Adrenal gland (tissue), 12 donors: ENCODE measurements around the gene SURF4. TPM values are rescaled to one million over a fixed set of nuclear protein-coding genes. Genes with fewer than 3 reads are reported as not detected.
A peak's percentile ranks its signal among the peaks of the same experiment; 100 is the strongest.

Source experiments
- DNase-seq, 7 donors: peaks; one replicate each; pipeline ENCODE4 v3.0.0-alpha.2; 2019 to 2020
- H3K27ac ChIP-seq, 5 donors: fragments of 200-600 bp; sonication (generic) in 4 of 5; 1 replicate in 3 of 5; 2 replicates in 2 of 5; pipeline versions ENCODE4 v1.5.1 to v1.8.0; 2016 to 2020; ENCODE audit warnings: mild to moderate bottlenecking in 1 of 5
- H3K27me3 ChIP-seq: fragments of 200-600 bp; 2 replicates; pipeline ENCODE4 v1.8.0; 2021
- H3K36me3 ChIP-seq, 2 donors: fragments of 200-600 bp; replicated peaks in 1 of 2; 1 replicate in 1 of 2; 2 replicates in 1 of 2; pipeline versions ENCODE4 v1.5.1 to v1.8.0; 2018 to 2022
- H3K4me1 ChIP-seq, 2 donors: fragments of 200-600 bp; replicated peaks in 1 of 2; 1 replicate in 1 of 2; 2 replicates in 1 of 2; pipeline versions ENCODE4 v1.5.1 to v1.8.0; 2018 to 2021
- H3K4me3 ChIP-seq, 4 donors: fragments of 200-600 bp; sonication (generic) in 3 of 4; one replicate each; pipeline ENCODE4 v1.5.1; 2016 to 2018
- H3K9me3 ChIP-seq, 3 donors: fragments of 200-600 bp; sonication (generic) in 1 of 3; replicated peaks in 1 of 3; 1 replicate in 2 of 3; 2 replicates in 1 of 3; pipeline versions ENCODE4 v1.5.1 to v1.8.0; 2016 to 2021
- CTCF ChIP-seq, 6 experiments: fragments of 450-650 bp in 4 of 6; fragments of 200-600 bp in 2 of 6; sonication (generic) in 1 of 6; IDR thresholded peaks; 1 replicate in 5 of 6; 2 replicates in 1 of 6; pipeline versions ENCODE4 v1.5.1 to v1.8.0; 2016 to 2021; ENCODE audit warnings: antibody characterized with exemption in 6 of 6, mild to moderate bottlenecking in 2 of 6, moderate library complexity in 1 of 6
- POLR2A ChIP-seq, 2 donors: fragments of 450-650 bp; IDR thresholded peaks; one replicate each; pipeline ENCODE4 v1.6.1; 2017; ENCODE audit warnings: antibody characterized with exemption in 2 of 2, mild to moderate bottlenecking in 2 of 2, moderate library complexity in 1 of 2
- WGBS, 4 donors: extraction: QIAGEN DNeasy Blood & Tissue Kit in 2 of 4; methylation state at CpG; one replicate each; pipeline versions ENCODE4 v1.1.5 to v1.1.7; 2013 to 2017; 5-methylcytosine and 5-hydroxymethylcytosine counted together
- intact Hi-C, 2 donors: fragments of 100-400 bp; cut with DNase I; formaldehyde crosslinking; loops; one replicate each; pipeline versions ENCODE4 v1.14.1 to v1.15.0; 2022 to 2023
- polyA plus RNA-seq, 3 donors: library from polyadenylated mRNA; stranded (reverse); fragments of 200-250 nt in 2 of 3; fragments of 350-450 nt in 1 of 3; fragmentation: Illumina TruSeq in 1 of 3; extraction: RNeasy Lipid Tissue Mini Kit (QIAGEN cat#74804) in 1 of 3; gene quantifications; one replicate each; pipeline ENCODE4 v1.2.3, GENCODE V29; 2013 to 2014
- total RNA-seq, 9 donors: library from RNA; depleted of rRNA in 4 of 9; stranded (reverse); fragments of >200 nt in 4 of 9; fragments of 120-200 nt in 1 of 9; fragmentation: NEBNext Ultra II Directional in 1 of 9; extraction: Animal tissue kit (Norgen Biotek cat#: 25700) in 1 of 9; gene quantifications; one replicate each; pipeline versions ENCODE4 v1.1.0 to v1.2.4, GENCODE V29; 2013 to 2023
- donor health status: healthy with polysubstance abuse.
- donor health status: Bipolar disorder and iron deficiency.
- donor health status: DM: yes; HTN: yes; CAD: no.
- donor health status: DM: no; HTN: no; CAD: no.
- donor health status: DM: no; HTN: no; CAD: no.
- donor health status: DM: yes; HTN: yes; CAD: no.

Gene SURF4
- total and polyA plus RNA-seq, 12 donors = 43.4 to 340 (median 177) TPM

- no peaks in the 10 kb centered on the region for H3K9me3 ChIP-seq
- H3K36me3 ChIP-seq = peaks cover 0 to 37% of the 10 kb centered on the region in 2 donors
- H3K4me3 ChIP-seq = no peak overlapping the region
- WGBS, 4 donors = 76 to 83% (median 77%) methylated on average over 5 to 7 of the region's 7 CpGs
- no peaks in the 10 kb centered on the region for H3K27me3 ChIP-seq
- no peak for DNase-seq
- H3K27ac ChIP-seq = no peak overlapping the region
- intact Hi-C loops = loop anchor here (10.0 kb wide), 1 partner anchor 130 kb away; no protein-coding TSS in a partner anchor
- H3K4me1 ChIP-seq = peaks cover 11 to 39% of the 10 kb centered on the region in 2 donors
- TF ChIP-seq POLR2A (IDR thresholded peaks at IDR 0.05) (no peak), CTCF (IDR thresholded peaks at IDR 0.05) (no peak)
Measured at GRCh38 chr9:133354766-133355165, 21.1 kb downstream of the SURF4 start.

- peaks cover 19 to 36% of the 10 kb centered on the region in 2 donors for H3K4me1 ChIP-seq
- TF ChIP-seq POLR2A (IDR thresholded peaks at IDR 0.05) = no peak
- no peak for TF ChIP-seq CTCF (IDR thresholded peaks at IDR 0.05)
- no peak for DNase-seq
- H3K27ac ChIP-seq = no peak overlapping the region
- no peak overlapping the region for H3K4me3 ChIP-seq
- no peaks in the 10 kb centered on the region for H3K27me3 ChIP-seq
- peaks cover 0 to 44% of the 10 kb centered on the region in 2 donors for H3K36me3 ChIP-seq
- 73 to 85% (median 77%) methylated on average over 2 to 5 of the region's 5 CpGs for WGBS, 4 donors
- H3K9me3 ChIP-seq = no peaks in the 10 kb centered on the region
- intact Hi-C loops = loop anchor here (10.0 kb wide), 1 partner anchor 131 kb away; no protein-coding TSS in a partner anchor
Measured at GRCh38 chr9:133353548-133353947, 22.3 kb downstream of the SURF4 start.

- Histone ChIP-seq H3K9me3 (no peaks in the 10 kb centered on the region), H3K36me3 (peaks cover 0 to 44% of the 10 kb centered on the region in 2 donors), H3K27me3 (no peaks in the 10 kb centered on the region), H3K27ac (no peak overlapping the region), H3K4me1 (peaks cover 19 to 36% of the 10 kb centered on the region in 2 donors), H3K4me3 (no peak overlapping the region)
- intact Hi-C loops = loop anchor here (10.0 kb wide), 1 partner anchor 132 kb away; no protein-coding TSS in a partner anchor
- no peak for TF ChIP-seq CTCF (IDR thresholded peaks at IDR 0.05)
- TF ChIP-seq POLR2A (IDR thresholded peaks at IDR 0.05) = no peak
- DNase-seq = no peak
- 72 to 80% (median 78%) methylated on average over 8 of the region's 8 CpGs for WGBS, 4 donors
Measured at GRCh38 chr9:133352635-133353340, 23.1 kb downstream of the SURF4 start.

GRCh38 chr9:133351908-133352634 lies 23.8 kb downstream of the SURF4 start:
- Histone ChIP-seq H3K36me3 (peaks cover 0 to 44% of the 10 kb centered on the region in 2 donors), H3K4me1 (peaks cover 18 to 31% of the 10 kb centered on the region in 2 donors), H3K9me3 (no peaks in the 10 kb centered on the region), H3K27me3 (no peaks in the 10 kb centered on the region), H3K4me3 (no peak overlapping the region), H3K27ac (peak overlapping the region in 1 of 5 donors; percentile 24)
- 78 to 90% (median 79%) methylated on average over 13 to 14 of the region's 14 CpGs for WGBS, 4 donors
- DNase-seq = peak in 6 of 7 donors; percentile 48 to 76 (median 58)
- no peak for TF ChIP-seq POLR2A (IDR thresholded peaks at IDR 0.05)
- TF ChIP-seq CTCF (IDR thresholded peaks at IDR 0.05) = peak; percentile 16 to 52 (median 40)
- intact Hi-C loops = loop anchor here (10.0 kb wide), 1 partner anchor 133 kb away; no protein-coding TSS in a partner anchor
